22Rv1 (cell line): Measurements from ENCODE around the gene STAT1.
A peak's percentile ranks its signal among the peaks of the same experiment; 100 is the strongest.

ENCODE experiments used
- H3K27ac ChIP-seq: fragments of 450-650 bp; 2 replicates; pipeline ENCODE4 v1.5.1; 2017
- ZFX ChIP-seq: fragments of 450-650 bp; IDR thresholded peaks from 2 replicates; pipeline ENCODE4 v1.6.1; 2017; ENCODE audit warnings: antibody characterized with exemption, borderline replicate concordance
- TF ChIP-seq, protein P1 (sequence below): fragments of 450-650 bp; IDR thresholded peaks from 2 replicates; pipeline ENCODE4 v1.5.1; 2017; ENCODE audit warnings: mild to moderate bottlenecking

The STAT1 gene

DNA sequence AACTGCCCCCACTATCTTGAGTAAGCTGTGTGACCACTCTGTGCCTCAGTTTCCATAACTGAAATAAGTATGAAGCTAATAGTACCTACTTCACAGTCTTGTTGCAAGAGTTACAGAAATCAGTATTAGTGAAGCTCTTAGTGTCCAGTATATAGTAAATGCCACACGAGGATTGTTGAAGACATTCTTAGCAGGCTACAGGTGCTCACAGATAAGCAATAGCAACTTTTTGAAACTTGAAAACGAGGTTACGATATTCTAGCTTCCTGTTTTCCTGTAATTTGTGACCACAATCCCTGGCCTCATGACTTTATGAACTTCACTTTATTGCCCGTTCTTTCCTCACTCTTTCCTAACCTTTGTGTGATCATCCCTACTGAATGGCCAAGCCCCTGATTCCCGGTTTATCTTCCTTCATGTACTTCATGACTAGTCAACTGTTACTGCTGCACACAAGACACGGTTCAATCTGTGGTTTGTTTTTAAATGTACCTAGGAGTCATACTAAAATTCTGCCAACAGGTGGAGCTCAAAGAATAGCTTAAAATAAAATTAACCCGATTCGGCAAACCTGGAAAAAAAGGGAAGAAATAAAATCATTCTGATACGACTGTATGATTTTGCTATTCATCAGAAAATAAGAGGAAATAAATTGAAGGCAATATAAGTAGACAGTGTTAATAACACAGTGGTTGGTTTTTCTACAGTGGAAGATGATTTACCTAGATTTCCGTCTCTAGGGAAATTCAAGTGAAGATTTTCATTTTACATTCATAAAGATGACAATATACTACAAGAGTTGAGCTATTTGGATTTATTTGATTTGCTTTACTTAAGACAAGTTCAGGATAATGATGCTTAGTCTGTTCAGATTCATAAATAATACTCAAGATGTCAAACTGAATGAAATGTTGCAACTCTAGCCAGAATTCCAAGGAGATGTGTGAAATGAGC lies 38.1 kb upstream of the STAT1 start:
- no peak overlapping the region for H3K27ac ChIP-seq
- TF ChIP-seq ZFX, result no peak
- TF ChIP-seq, protein P1, sequence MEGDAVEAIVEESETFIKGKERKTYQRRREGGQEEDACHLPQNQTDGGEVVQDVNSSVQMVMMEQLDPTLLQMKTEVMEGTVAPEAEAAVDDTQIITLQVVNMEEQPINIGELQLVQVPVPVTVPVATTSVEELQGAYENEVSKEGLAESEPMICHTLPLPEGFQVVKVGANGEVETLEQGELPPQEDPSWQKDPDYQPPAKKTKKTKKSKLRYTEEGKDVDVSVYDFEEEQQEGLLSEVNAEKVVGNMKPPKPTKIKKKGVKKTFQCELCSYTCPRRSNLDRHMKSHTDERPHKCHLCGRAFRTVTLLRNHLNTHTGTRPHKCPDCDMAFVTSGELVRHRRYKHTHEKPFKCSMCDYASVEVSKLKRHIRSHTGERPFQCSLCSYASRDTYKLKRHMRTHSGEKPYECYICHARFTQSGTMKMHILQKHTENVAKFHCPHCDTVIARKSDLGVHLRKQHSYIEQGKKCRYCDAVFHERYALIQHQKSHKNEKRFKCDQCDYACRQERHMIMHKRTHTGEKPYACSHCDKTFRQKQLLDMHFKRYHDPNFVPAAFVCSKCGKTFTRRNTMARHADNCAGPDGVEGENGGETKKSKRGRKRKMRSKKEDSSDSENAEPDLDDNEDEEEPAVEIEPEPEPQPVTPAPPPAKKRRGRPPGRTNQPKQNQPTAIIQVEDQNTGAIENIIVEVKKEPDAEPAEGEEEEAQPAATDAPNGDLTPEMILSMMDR, result peak; percentile 77

DNA sequence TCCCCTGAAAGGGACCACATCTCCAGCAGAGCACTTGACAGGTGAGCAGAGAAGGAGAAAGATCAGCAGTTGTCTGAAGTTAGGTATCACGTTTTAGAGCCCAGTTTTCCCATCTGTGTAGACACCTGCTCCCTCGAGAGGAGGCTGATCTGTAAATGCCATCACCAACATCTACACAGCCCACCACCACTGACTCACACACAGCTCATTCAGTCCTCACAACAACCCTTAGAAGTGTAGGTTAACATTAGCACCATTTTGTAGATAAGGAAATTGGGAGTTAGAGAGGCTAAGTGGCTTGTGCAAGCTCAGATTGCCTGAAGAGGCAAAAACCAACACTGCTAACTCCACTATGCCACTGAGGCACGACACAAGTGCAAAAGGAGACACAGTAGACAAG lies 37.2 kb upstream of the STAT1 start:
- no peak overlapping the region for H3K27ac ChIP-seq
- TF ChIP-seq, protein P1, result no peak
- TF ChIP-seq ZFX, result no peak

DNA sequence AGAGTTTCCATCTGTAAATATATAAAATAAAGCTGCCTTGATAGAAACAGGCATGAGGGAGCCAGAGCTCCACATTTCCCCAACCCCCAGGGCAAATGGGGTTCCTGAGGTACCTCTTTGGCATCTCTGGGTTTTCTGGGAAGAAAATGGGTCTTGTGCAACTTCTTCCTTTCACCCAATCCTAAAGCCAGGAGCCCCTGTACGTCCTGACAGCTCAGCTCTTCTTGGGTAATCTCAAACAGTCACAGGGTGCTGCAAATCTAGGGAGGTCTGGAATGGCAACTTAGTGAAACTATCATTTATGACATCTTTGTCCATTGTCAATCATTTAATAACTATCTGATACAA lies 36.6 kb upstream of the STAT1 start:
- H3K27ac ChIP-seq, result no peak overlapping the region
- no peak for TF ChIP-seq ZFX
- TF ChIP-seq, protein P1, result no peak

DNA sequence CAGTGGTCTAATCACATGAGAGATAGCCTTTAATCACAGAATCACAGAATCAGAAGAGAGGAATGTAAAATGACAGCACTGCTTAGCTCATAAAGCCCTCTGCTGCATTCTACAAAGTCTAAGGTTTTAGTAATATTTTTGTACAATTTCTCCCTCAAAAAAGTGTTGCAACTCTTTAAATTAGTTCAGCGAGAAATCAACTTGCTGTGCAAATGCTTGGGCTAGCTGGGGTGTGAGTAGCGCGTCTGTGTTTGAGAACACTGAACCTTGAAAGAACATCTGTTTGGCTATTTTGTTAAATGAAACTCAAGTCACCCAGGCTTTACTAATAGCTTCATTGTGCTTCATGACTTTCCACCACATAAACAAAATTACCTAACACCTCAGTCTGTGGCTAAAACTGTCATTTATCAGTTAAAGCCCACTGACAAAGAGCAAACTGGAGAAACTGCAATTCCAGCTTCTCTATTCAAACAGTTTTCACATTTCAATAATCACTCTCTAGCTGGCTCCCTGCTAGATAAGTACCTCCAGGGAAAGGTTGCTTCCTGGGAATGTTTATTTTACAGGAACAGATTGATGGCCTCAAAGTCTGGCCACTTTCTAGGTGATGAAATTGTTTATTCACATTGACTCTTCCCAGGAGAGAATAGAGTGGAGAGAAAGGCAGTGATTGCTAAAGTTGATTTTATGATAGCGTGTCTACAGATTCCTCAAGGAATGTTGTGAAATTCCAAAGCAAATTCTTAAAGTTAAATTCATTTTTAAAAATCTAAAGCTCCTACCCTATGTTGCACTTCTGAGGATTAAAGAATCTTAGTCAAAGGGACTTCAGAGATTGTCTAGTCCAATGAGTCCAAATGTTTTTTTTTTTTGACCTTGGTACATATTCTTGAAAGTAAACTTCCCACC lies 36.0 kb upstream of the STAT1 start:
- H3K27ac ChIP-seq, result no peak overlapping the region
- TF ChIP-seq, protein P1, result no peak
- TF ChIP-seq ZFX, result no peak

DNA sequence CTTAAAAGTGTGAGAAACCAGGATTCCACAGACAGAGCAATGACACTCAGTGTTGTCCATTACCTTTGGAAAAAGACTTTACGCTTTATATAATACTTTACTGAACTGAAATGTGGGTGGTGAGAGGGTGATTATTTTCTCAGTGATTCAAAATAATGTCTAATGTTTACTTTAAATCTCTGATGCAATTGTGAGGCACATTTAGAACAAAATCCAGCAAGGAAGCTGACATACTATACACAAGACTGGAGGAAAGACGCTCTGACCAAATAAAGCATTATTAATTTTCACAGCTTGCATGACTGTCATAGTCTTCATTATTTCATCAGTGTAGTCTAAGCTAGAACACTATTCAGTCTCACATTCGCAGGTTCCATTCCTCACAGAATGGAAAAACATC lies 34.1 kb upstream of the STAT1 start:
- TF ChIP-seq ZFX, result no peak
- TF ChIP-seq, protein P1, result no peak
- H3K27ac ChIP-seq, result no peak overlapping the region

DNA sequence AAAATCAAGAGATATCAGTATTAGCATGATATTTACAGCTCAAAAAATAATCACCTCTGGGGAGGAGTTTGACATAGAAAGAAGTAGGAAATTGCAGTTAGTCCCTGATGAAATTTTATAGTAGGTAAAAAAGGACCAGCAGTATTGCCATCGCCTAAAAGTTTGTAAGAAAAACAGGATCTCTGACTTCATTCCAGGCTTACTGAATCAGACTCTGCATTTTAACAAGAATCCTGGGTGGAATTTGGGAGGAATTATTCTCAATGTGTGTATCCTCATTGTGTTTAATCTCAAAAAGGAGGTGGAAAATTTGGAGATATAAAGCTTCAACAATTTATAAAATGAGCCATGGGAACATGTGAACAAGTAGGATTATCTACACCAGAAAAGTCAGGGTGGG lies 31.2 kb upstream of the STAT1 start:
- TF ChIP-seq, protein P1, result no peak
- no peak for TF ChIP-seq ZFX
- no peak overlapping the region for H3K27ac ChIP-seq
